Body of pancreas (tissue), 4 donors: ENCODE data around the gene OR3A3.

ENCODE experiments used
- POLR2A ChIP-seq, 3 donors: fragments of 450-650 bp; IDR thresholded peaks; one replicate each; pipeline ENCODE4 v1.6.1; 2016; ENCODE audit warnings: antibody characterized with exemption in 3 of 3, mild to moderate bottlenecking in 2 of 3
- TF ChIP-seq, protein P1 (sequence below), 7 experiments: fragments of 450-650 bp in 4 of 7; fragments of 200-600 bp in 3 of 7; sonication (generic) in 3 of 7; IDR thresholded peaks; one replicate each; pipeline ENCODE4 v1.5.1; 2016 to 2019; ENCODE audit warnings: antibody characterized with exemption in 7 of 7

DNA sequence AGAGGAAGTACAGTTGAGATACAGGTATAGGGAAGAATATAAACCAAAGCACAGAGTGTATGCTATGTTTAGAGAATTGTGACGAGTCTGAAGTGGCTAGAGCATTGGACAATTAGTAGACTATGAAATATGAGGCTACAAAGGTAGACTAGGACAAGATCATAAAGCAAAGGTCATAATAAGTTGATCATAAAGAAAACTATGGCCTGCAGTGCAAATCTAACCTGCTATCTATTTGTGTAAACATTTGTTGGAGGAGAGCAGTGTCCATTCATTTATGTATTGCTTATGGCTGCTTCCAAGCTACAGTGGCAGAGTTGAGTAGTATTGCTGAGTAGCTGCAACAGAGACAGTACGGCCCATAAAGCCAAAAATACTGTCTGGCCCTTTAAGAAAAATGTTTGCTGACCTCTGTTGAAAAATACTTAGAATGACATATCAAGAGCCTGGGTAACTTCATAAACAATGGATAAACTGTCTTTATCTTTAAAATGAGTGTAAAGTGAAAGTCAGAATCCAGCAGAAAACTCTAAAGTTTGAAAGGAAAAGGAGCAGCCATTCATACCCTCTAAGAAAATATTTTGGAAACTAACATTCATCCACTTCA, 37.0 kb downstream of the OR3A3 start:
- no peak for TF ChIP-seq POLR2A (IDR thresholded peaks at IDR 0.05)
- TF ChIP-seq, protein P1, sequence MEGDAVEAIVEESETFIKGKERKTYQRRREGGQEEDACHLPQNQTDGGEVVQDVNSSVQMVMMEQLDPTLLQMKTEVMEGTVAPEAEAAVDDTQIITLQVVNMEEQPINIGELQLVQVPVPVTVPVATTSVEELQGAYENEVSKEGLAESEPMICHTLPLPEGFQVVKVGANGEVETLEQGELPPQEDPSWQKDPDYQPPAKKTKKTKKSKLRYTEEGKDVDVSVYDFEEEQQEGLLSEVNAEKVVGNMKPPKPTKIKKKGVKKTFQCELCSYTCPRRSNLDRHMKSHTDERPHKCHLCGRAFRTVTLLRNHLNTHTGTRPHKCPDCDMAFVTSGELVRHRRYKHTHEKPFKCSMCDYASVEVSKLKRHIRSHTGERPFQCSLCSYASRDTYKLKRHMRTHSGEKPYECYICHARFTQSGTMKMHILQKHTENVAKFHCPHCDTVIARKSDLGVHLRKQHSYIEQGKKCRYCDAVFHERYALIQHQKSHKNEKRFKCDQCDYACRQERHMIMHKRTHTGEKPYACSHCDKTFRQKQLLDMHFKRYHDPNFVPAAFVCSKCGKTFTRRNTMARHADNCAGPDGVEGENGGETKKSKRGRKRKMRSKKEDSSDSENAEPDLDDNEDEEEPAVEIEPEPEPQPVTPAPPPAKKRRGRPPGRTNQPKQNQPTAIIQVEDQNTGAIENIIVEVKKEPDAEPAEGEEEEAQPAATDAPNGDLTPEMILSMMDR (IDR thresholded peaks at IDR 0.05): no peak
